ENCODE data around the gene ULBP1. TPM values are rescaled to one million over a fixed set of nuclear protein-coding genes. Genes with fewer than 3 reads are reported as not detected.
A peak's percentile ranks its signal among the peaks of the same experiment; 100 is the strongest.

Gene ULBP1
- total RNA-seq, 1 donor from 2014 or later: 0.48 TPM

DNA sequence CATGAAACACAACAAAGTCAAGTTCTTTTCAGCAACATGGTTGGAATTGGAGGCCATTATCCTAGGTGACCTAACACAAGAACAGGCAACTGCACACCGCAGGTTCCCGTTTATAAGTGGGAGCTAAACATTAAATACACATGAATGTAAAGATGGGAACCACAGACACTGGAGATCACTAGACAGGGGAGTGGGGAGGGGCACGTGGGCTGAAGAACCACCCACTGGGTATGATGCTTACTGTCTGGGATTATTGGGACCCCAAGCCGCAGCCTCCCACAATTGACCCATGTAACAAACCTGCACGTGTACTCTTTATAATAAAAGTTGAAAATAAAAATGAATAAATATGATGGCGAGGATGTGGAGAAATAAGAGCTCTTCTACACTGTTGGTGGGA lies 32.2 kb upstream of the ULBP1 start:
- DNase-seq (ENCODE audit: extremely low spot score, unreplicated experiment): no peak
- Mint-ChIP-seq H3K27me3 (peaks cover 91% of the 10 kb centered on the region), H3K4me3 (no peak overlapping the region), H3K36me3 (no peaks in the 10 kb centered on the region), H3K9me3 (no peaks in the 10 kb centered on the region), H3K4me1 (ENCODE audit: unreplicated experiment) (no peaks in the 10 kb centered on the region), H3K27ac (no peak overlapping the region)
- TF ChIP-seq, protein P1, sequence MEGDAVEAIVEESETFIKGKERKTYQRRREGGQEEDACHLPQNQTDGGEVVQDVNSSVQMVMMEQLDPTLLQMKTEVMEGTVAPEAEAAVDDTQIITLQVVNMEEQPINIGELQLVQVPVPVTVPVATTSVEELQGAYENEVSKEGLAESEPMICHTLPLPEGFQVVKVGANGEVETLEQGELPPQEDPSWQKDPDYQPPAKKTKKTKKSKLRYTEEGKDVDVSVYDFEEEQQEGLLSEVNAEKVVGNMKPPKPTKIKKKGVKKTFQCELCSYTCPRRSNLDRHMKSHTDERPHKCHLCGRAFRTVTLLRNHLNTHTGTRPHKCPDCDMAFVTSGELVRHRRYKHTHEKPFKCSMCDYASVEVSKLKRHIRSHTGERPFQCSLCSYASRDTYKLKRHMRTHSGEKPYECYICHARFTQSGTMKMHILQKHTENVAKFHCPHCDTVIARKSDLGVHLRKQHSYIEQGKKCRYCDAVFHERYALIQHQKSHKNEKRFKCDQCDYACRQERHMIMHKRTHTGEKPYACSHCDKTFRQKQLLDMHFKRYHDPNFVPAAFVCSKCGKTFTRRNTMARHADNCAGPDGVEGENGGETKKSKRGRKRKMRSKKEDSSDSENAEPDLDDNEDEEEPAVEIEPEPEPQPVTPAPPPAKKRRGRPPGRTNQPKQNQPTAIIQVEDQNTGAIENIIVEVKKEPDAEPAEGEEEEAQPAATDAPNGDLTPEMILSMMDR (conservative IDR thresholded peaks at IDR 0.05): no peak

DNA sequence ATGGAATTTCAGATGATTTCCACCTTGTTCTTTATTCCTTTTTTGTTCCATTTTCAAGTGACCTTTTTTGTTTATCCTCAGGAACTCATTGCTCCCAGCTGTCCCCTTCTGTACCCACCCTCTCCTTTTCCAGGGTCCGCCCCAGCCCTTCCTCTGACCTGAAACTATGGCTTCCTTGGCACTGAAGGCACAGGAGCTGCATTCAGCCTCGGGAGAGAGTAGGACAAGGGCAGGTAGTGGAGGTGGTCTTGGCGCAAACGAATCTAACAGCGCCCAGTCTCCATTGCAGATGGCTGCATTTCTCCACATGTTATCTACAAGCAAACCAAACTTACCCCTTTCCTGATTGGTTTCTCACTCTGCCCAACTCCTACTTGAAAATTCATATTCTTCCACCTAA lies 30.7 kb upstream of the ULBP1 start:
- H3K36me3 Mint-ChIP-seq: no peaks in the 10 kb centered on the region
- no peak for DNase-seq (ENCODE audit: extremely low spot score, unreplicated experiment)
- H3K4me3 Mint-ChIP-seq: no peak overlapping the region
- no peaks in the 10 kb centered on the region for H3K4me1 Mint-ChIP-seq (ENCODE audit: unreplicated experiment)
- TF ChIP-seq, protein P1 (conservative IDR thresholded peaks at IDR 0.05): no peak
- H3K27me3 Mint-ChIP-seq: peaks cover 96% of the 10 kb centered on the region
- H3K9me3 Mint-ChIP-seq: no peaks in the 10 kb centered on the region
- no peak overlapping the region for H3K27ac Mint-ChIP-seq

DNA sequence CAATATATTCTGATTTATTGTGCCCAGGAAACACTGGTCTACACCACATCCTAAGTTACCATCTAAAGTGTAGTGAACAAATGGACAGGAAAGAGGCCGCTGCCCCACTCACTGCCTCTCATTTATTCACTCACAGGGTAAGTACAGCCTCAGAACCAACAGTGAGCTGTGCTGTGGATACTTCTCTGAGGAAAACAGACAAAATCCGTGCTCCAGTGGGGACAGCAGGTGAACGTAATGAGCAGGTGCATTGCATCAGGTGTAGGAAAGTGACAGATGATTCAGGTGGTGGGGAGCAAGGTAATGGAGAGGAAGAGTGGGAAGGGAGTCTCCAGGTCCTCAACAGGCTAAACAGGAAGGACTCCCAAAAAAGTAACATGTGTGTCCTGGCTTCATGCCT lies 30.3 kb upstream of the ULBP1 start:
- H3K9me3 Mint-ChIP-seq: no peaks in the 10 kb centered on the region
- TF ChIP-seq, protein P1 (conservative IDR thresholded peaks at IDR 0.05): no peak
- peaks cover 96% of the 10 kb centered on the region for H3K27me3 Mint-ChIP-seq
- no peaks in the 10 kb centered on the region for H3K4me1 Mint-ChIP-seq (ENCODE audit: unreplicated experiment)
- no peaks in the 10 kb centered on the region for H3K36me3 Mint-ChIP-seq
- H3K27ac Mint-ChIP-seq: no peak overlapping the region
- no peak overlapping the region for H3K4me3 Mint-ChIP-seq
- DNase-seq (ENCODE audit: extremely low spot score, unreplicated experiment): no peak

DNA sequence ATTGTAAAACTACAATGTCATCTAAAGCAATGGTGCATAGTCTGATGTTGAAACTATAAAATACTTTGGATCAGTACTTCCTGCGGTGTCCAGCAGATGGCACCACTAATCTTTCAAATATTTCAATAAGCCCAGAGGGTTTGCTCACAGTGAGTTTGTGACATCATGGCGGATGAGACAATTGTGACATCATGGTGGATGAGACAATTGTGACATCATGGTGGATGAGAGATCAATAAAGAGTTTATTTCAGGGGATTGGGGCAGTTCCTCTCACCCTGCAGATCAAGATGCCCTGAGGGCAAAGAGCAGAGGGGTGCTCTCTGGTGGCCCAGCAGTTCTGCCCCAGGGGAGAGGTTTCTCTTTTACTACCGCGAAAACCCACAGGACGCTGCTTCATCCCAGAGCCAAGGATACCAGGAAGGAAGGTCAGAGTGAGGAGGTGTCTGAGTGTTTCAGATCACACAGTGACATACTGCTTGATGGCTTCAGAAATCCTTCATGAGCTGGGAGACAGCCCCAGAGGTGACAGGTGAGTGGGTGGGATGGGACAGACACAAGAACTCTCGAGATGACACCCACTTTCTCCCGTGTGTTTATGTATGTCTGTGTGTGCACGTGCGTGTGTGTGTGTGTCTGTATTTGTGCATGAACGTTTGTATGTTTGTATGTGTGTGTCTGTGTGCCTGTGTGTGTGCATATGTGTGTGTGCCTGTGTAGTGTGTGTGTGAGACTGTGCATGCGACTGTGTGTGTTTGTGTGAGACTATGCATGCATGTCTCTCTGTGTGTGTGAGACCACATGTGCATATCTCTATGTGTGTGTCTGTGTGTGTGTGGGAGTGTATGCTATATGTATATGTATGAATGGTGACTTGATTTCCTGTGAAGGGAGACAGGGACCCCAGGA lies 29.2 kb upstream of the ULBP1 start:
- Mint-ChIP-seq H3K9me3 (no peaks in the 10 kb centered on the region), H3K4me3 (peak overlapping the region; percentile 13), H3K36me3 (peaks cover 3% of the 10 kb centered on the region), H3K4me1 (ENCODE audit: unreplicated experiment) (peaks cover 5% of the 10 kb centered on the region), H3K27ac (peak overlapping the region; percentile 14), H3K27me3 (peaks cover 96% of the 10 kb centered on the region)
- TF ChIP-seq, protein P1 (conservative IDR thresholded peaks at IDR 0.05): peak; percentile 89
- DNase-seq (ENCODE audit: extremely low spot score, unreplicated experiment): no peak

DNA sequence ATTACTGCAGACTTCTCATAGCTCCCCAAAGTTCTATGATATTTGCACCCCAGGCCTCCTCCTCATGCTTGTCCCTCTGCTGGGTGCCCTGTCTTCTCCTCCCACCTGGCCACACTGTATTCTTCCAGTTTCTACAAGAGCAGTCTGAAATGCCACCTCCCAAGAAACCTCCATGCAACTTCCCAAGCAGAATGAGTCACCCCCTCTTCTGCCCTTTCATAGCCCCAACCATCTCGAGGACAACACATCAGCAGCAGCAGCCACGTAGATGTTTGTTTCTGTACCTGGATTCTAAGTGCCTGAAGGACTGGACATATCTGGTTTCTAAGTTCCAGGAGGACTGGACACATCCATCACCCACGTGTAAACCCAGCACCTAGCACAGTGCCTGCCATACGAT lies 28.5 kb upstream of the ULBP1 start:
- no peaks in the 10 kb centered on the region for H3K9me3 Mint-ChIP-seq
- H3K27me3 Mint-ChIP-seq: peaks cover 96% of the 10 kb centered on the region
- peaks cover 5% of the 10 kb centered on the region for H3K4me1 Mint-ChIP-seq (ENCODE audit: unreplicated experiment)
- TF ChIP-seq, protein P1 (conservative IDR thresholded peaks at IDR 0.05): no peak
- peaks cover 3% of the 10 kb centered on the region for H3K36me3 Mint-ChIP-seq
- DNase-seq (ENCODE audit: extremely low spot score, unreplicated experiment): no peak
- H3K27ac Mint-ChIP-seq: no peak overlapping the region
- H3K4me3 Mint-ChIP-seq: no peak overlapping the region
